Large intestine (tissue), 3 donors: ENCODE results near the gene TSC22D2. TPM values are rescaled to one million over a fixed set of nuclear protein-coding genes. Genes with fewer than 3 reads are reported as not detected.

Experiments used
- DNase-seq, 2 donors: peaks; one replicate each; pipeline versions ENCODE4 v3.0.0 to v3.0.0-alpha.2; 2013
- H3K27ac ChIP-seq: one replicate; pipeline ENCODE4 v1.5.1; 2013; ENCODE audit warnings: low read length
- H3K27me3 ChIP-seq: 2 replicates; pipeline ENCODE4 v1.6.1; 2013; ENCODE audit warnings: low read length; ENCODE audit not compliant: control insufficient read depth, insufficient read depth
- H3K36me3 ChIP-seq: 2 replicates; pipeline ENCODE4 v1.6.1; 2013; ENCODE audit warnings: low read length; ENCODE audit not compliant: control insufficient read depth, insufficient read depth
- H3K4me1 ChIP-seq: one replicate; pipeline ENCODE4 v1.6.1; 2013; ENCODE audit warnings: low read length; ENCODE audit not compliant: control insufficient read depth, insufficient read depth
- H3K4me3 ChIP-seq: one replicate; pipeline ENCODE4 v1.5.1; 2013; ENCODE audit warnings: low read length
- H3K9me3 ChIP-seq: one replicate; pipeline ENCODE4 v1.6.1; 2013; ENCODE audit warnings: mild to moderate bottlenecking, low read depth, low read length, moderate library complexity; ENCODE audit not compliant: control insufficient read depth
- WGBS: methylation state at CpG from one replicate; pipeline ENCODE4 v1.1.5; 2013; ENCODE audit warnings: low lambda C conversion rate; ENCODE audit not compliant: insufficient coverage; 5-methylcytosine and 5-hydroxymethylcytosine counted together
- polyA plus RNA-seq: library from polyadenylated mRNA; unstranded; fragments of 120-200 nt; gene quantifications from one replicate; pipeline ENCODE4 v1.2.1, GENCODE V29; 2013

Gene TSC22D2
- polyA plus RNA-seq, 1 donor = 45.0 TPM

- WGBS = 0% methylated on average over 2 of the region's 3 CpGs
- DNase-seq = no peak
- H3K4me3 ChIP-seq = peak overlapping the region; percentile 98
- no peaks in the 10 kb centered on the region for H3K9me3 ChIP-seq
- no peaks in the 10 kb centered on the region for H3K4me1 ChIP-seq
- H3K27ac ChIP-seq = peak overlapping the region; percentile 40
- H3K27me3 ChIP-seq = no peaks in the 10 kb centered on the region
- peaks cover 3% of the 10 kb centered on the region for H3K36me3 ChIP-seq
Observed at GRCh38 chr3:150411546-150411945, 3.4 kb downstream of the TSC22D2 start.

GRCh38 chr3:150411976-150412375 lies 3.9 kb downstream of the TSC22D2 start:
- Histone ChIP-seq H3K4me1 (no peaks in the 10 kb centered on the region), H3K4me3 (peak overlapping the region; percentile 98), H3K36me3 (peaks cover 3% of the 10 kb centered on the region), H3K27ac (peak overlapping the region; percentile 40), H3K9me3 (no peaks in the 10 kb centered on the region), H3K27me3 (no peaks in the 10 kb centered on the region)
- DNase-seq = no peak
- WGBS = 42% methylated on average over 2 of the region's 2 CpGs

- peak overlapping the region; percentile 40 for H3K27ac ChIP-seq
- H3K4me1 ChIP-seq = no peaks in the 10 kb centered on the region
- H3K9me3 ChIP-seq = no peaks in the 10 kb centered on the region
- 0% methylated on average over 1 of the region's 5 CpGs for WGBS
- H3K27me3 ChIP-seq = no peaks in the 10 kb centered on the region
- peaks cover 3% of the 10 kb centered on the region for H3K36me3 ChIP-seq
- peak overlapping the region; percentile 98 for H3K4me3 ChIP-seq
- peak in 1 of 2 donors; percentile 63 for DNase-seq
Observed at GRCh38 chr3:150412561-150413231, 4.6 kb downstream of the TSC22D2 start.

- H3K27me3 ChIP-seq = no peaks in the 10 kb centered on the region
- DNase-seq = peak in 1 of 2 donors; percentile 43
- H3K4me3 ChIP-seq = peak overlapping the region; percentile 98
- 20% methylated on average over 1 of the region's 3 CpGs for WGBS
- H3K9me3 ChIP-seq = no peaks in the 10 kb centered on the region
- H3K36me3 ChIP-seq = peaks cover 3% of the 10 kb centered on the region
- H3K4me1 ChIP-seq = peaks cover 3% of the 10 kb centered on the region
- no peak overlapping the region for H3K27ac ChIP-seq
Observed at GRCh38 chr3:150414258-150414657, 6.2 kb downstream of the TSC22D2 start.

- peaks cover 3% of the 10 kb centered on the region for H3K36me3 ChIP-seq
- H3K4me3 ChIP-seq = no peak overlapping the region
- no peak for DNase-seq
- no peaks in the 10 kb centered on the region for H3K27me3 ChIP-seq
- H3K4me1 ChIP-seq = peaks cover 6% of the 10 kb centered on the region
- H3K9me3 ChIP-seq = no peaks in the 10 kb centered on the region
- WGBS = 63% methylated on average over 3 of the region's 5 CpGs
- no peak overlapping the region for H3K27ac ChIP-seq
Observed at GRCh38 chr3:150414959-150415358, 6.9 kb downstream of the TSC22D2 start.

GRCh38 chr3:150419076-150419868 lies 11.2 kb downstream of the TSC22D2 start:
- Histone ChIP-seq H3K36me3 (peaks cover 6% of the 10 kb centered on the region), H3K4me3 (no peak overlapping the region), H3K9me3 (no peaks in the 10 kb centered on the region), H3K4me1 (peaks cover 10% of the 10 kb centered on the region), H3K27ac (no peak overlapping the region), H3K27me3 (no peaks in the 10 kb centered on the region)
- no peak for DNase-seq
- 86% methylated on average over 1 of the region's 1 CpG for WGBS

- H3K4me1 ChIP-seq = peaks cover 10% of the 10 kb centered on the region
- no peak overlapping the region for H3K27ac ChIP-seq
- no peaks in the 10 kb centered on the region for H3K9me3 ChIP-seq
- H3K36me3 ChIP-seq = peaks cover 6% of the 10 kb centered on the region
- H3K4me3 ChIP-seq = no peak overlapping the region
- no peaks in the 10 kb centered on the region for H3K27me3 ChIP-seq
- DNase-seq = no peak
Observed at GRCh38 chr3:150419959-150420358, 11.9 kb downstream of the TSC22D2 start.

GRCh38 chr3:150421256-150421655 lies 13.2 kb downstream of the TSC22D2 start:
- no peak for DNase-seq
- no CpG with 5 or more reads among the region's 3 CpGs for WGBS
- Histone ChIP-seq H3K27me3 (no peaks in the 10 kb centered on the region), H3K36me3 (peaks cover 5% of the 10 kb centered on the region), H3K4me1 (peaks cover 10% of the 10 kb centered on the region), H3K27ac (no peak overlapping the region), H3K4me3 (no peak overlapping the region), H3K9me3 (no peaks in the 10 kb centered on the region)

GRCh38 chr3:150421799-150422548 lies 13.9 kb downstream of the TSC22D2 start:
- H3K9me3 ChIP-seq = no peaks in the 10 kb centered on the region
- H3K4me1 ChIP-seq = peaks cover 10% of the 10 kb centered on the region
- H3K36me3 ChIP-seq = peaks cover 5% of the 10 kb centered on the region
- no peak overlapping the region for H3K27ac ChIP-seq
- no peak overlapping the region for H3K4me3 ChIP-seq
- WGBS = no CpG with 5 or more reads among the region's 3 CpGs
- H3K27me3 ChIP-seq = no peaks in the 10 kb centered on the region
- peak in 1 of 2 donors; percentile 38 for DNase-seq

- Histone ChIP-seq H3K4me1 (peaks cover 10% of the 10 kb centered on the region), H3K36me3 (peaks cover 5% of the 10 kb centered on the region), H3K9me3 (no peaks in the 10 kb centered on the region), H3K4me3 (no peak overlapping the region), H3K27me3 (no peaks in the 10 kb centered on the region), H3K27ac (no peak overlapping the region)
- no peak for DNase-seq
- no CpG with 5 or more reads among the region's 4 CpGs for WGBS
Observed at GRCh38 chr3:150422907-150423306, 14.8 kb downstream of the TSC22D2 start.
